GM19468 (cell line): ENCODE results near the gene KLF9.

Experiments
- ATAC-seq: cut with Tn5 transposase; IDR thresholded peaks from one replicate; pipeline ENCODE4 v1.9.1; 2021; ENCODE audit warnings: mild to moderate bottlenecking, moderate library complexity, moderate number of reproducible peaks; ENCODE audit not compliant: unreplicated experiment; ENCODE audit errors: extremely low read depth

KLF9 gene

DNA sequence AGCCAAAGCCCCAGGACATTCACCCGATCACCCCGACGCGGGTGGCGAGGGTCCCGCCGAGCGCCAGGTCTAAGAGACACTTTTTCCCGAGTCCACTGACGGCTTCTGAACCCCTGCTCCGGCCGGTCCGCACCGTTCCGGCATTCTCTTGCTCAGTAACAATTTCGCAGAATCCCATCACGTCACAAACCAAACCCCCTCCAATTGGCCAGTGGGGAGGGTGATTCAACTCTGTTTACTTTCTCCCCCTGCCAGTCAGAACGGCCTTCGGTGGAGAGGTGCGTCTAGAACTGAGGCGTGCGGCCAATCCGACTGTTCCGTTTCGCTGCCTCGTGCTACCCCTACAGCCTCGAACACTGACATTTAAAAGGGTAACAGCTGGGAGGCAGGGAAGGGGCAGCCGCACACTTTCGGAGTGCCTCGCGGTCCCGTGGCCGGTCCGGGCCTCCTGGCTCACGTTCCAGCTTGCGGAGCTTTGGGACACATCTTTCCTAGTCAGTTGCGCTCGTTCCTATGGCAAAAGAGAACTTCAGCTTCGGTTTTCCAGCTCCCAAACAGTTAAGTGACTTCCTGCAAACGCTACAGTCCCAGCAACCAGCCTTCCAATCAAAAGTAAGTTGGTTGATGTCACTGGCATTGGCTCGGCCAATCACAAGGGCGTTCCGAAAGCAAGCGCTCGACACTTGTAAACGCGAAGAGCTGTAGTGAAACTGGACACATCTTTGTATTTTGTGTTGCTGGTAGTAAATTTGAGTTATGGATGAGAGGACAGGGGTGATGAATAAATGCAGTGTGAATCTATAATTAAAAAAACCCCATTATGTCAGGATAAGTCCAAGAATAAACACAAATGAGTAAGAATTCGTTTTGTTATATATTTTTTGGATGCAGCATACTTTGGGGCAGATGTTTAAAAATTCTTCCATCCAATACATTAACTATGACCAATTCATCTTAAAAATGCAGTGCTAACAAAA is at the start of gene KLF9:
KLF9 (minus strand) TSS at position 859 of the 977 bp plus-strand sequence. CDS start 1,294 bp downstream, outside the sequence.
- ATAC-seq: peak; percentile 57

DNA sequence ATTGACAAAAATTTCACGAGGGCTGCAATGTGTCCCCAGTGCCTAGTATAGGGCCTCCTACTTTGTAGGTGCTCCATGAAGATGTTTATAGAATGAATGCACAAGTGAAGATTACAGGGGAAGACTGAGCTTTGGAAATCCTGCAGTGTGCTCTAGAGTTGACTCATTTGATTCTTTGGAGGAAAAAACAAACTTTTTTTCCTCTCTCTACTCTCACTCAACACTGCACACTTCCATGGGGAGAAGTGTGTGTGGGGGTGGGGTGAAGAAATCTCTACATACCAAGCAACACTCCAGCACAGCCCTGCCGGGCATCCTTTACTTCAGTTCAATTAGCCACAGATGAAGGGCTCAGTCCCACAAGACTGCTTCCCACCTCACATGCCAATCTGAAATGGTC is 49.4 kb upstream of the KLF9 start:
- no peak for ATAC-seq

DNA sequence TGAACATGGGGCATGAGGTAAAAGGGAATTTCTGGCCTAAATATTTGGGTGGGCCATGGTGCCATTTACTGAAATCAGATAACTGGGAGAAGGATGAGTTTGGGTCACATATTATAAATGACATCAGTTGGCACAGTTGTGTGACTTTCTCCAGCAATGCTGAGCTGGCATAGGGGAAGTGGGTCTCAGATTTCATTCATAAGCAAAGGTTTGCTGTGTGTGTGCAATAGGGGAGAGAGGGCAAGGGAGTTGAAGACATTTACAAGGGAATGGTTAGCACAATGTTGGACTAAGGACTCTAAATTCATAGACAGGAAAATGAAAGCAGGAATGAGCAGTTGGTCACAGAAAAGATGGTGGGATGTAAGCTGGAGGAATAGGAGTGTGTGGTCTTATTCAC is 47.8 kb upstream of the KLF9 start:
- ATAC-seq: no peak

DNA sequence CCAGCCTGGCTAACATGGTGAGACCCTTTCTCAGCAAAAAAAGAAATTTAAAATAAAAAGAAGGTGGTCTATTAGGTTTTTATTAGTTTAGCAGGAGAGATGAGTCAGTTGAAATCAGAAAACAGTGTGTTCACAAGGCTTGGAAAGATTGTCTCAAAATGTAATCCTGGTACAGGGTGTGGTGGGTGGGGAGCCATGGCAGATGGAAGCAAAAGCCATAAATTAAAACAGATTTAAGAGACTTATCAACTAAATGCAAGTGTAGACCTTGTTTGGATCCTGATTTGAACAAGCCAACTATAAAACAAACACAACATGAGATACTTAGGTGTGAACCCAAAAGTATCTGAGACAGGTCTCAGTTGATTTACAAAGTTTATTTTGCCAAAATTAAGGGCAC is 42.8 kb upstream of the KLF9 start:
- ATAC-seq: no peak

DNA sequence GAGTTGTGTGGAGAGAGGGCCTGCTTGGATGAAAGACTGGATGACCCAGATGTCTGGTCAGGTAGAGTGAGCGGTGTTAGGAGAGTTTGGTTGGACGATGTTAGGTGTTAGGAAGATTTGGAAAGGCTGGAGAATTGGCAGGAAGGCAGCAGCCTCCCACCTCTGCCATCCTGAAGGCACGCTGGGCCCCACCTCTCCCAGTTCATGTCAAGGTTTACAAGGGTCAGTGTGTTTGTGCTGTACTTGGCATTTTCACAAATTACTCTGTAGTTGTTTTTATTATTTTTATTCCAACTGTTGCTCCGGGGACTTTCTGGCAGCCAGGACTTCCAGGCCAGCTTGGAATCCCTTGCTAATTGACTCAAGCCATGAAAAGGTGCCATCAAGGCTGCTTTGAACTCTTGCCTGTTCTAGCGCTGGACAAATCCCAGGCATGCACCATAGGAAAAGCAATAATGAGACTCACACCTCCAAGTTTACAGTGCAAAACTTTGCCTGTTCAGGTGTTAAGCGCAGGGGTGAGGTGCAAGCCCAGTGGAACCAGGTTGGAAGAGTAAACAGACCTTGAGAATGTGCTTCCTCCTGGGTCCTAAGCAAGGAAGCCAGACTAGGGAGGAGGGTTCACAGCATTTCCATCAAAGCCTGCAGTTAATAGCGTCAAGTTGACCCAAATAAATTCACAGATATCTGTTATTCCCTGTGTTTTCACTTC is 41.7 kb upstream of the KLF9 start:
- ATAC-seq: no peak

DNA sequence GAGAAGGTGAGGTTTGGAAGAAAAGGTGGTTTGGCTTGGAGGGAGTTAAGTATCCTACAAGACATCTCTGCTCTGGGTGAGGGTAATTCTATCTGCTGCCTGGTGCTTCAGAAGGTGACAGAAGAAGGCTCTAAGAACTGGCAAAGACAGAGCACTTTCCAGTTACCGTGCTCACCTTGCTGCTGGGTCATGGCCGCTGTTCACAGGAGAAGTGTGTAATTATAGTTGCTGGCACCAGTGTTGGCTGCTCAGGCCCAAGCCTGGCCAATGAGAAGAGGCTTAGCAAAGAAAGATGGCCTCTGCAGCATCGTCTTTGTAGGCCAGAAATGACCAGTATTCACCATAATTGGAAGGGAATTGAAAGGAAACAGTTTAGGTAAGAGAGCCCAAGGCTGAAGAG is 37.9 kb upstream of the KLF9 start:
- ATAC-seq: no peak

DNA sequence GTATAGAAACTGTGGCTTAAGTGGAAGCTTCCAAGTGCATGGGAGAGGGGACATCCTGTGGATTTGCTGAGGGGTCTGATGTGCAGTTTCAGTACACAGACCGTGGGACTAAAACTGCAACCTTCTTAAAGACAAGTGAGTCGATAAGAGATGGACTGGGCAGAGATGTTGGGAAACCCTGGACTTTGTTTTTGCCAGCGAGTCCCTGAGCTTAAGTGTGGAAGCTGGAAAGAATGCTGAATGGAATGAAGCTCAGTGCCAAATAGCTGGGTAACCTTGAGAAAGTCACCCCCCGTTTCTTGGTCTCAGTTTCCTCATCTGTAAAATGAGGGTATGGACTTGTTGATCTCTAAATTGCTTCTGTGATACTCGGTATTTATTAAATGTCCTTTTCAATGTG is 37.3 kb upstream of the KLF9 start:
- ATAC-seq: no peak

DNA sequence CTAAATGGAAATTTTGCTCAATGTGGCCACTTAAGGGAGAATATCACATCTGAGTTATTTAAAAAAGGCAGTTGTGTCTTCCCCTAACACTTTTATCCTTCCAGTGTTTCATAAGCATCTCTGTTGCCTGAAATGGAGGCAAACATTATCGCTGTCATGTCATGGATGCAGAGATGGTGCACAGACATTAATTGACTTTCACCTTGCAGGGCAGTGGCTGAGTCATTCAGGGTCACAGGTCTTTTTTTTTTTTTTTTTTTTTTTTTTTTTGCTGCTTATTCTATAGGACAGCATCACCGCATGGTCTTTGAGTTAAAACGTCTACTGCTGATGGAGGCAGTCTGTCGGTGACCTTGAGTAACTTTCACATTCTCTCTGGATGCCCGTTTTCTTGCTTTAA is 36.3 kb upstream of the KLF9 start:
- ATAC-seq: no peak

DNA sequence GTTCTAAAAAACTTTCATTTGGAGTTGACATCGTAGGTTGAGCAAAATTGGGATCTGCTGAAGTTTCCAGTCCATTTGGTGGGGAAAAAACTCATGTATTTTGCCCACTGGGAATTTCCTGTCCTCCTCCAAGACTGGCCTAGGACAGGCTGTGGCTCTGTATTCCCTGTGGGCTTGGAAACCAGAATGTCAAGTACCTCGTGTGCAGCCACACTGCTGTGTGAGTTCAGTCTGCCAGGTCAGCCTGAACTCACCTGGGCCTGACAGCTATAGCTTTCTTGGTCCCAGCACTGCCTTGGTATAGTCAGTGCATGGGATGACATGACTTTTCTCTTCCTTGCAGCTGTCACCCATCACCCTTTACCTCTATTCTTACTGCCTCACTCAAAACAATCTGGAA is 35.0 kb upstream of the KLF9 start:
- no peak for ATAC-seq

DNA sequence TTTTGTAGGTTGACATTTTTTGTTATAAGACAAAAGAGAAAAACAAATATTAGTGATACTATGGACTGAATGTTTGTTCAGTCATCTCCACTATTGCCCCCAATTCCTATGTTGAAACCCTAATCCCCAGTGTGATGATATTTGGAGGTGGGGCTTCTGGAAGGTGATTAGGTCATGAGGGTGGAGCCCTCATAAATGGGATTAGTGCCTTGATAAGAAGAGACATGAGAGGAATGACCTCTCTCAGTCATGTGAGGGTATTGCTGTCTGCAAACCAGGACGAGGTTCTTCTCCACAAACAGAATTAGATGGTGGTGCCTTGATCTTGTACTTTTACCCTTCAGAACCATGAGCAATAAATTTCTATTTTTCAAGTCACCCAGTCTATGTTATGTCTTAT is 34.5 kb upstream of the KLF9 start:
- ATAC-seq: no peak

DNA sequence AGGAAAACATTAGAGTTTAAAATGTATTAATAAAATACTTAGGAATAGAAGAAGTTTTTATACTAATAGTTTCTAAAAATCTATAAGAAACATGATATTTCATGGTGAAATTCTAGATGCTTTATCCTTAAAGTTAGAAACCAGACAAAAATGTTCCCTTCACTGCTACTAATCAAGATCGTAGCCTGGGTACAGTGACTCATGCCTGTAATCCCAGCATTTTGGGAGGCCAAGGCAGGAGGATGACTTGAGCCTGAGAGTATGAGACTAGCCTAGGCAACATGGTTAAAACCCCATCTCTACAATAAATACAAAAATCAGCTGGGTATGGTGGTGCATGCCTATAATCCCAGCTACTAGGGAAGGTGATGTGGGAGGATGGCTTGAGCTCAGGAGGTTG is 30.4 kb upstream of the KLF9 start:
- ATAC-seq: no peak

DNA sequence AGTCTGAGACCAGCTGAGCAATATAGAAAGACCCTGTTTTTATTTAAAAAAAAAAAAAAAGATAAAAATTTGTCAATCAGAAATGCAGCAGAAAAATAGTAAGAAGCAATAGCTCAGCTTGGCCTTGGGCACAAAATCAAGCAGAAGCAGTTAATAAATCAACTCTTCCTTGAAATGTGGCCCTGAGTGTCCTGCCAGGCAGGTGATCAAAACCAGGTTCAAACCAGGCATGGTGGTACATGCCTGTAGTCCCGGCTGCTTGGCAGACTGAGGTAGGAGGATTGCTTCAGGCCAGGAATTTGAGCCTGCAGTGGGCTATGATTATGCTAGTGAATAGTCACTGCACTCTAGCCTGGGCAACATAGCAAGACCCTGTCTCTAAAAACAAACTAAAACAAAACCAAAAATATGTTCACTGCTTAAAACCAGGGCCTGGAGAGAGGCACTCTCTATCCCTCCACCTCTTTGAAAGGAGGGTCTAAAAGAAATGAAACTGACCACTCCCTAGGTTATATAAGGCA is 27.9 kb upstream of the KLF9 start:
- no peak for ATAC-seq

DNA sequence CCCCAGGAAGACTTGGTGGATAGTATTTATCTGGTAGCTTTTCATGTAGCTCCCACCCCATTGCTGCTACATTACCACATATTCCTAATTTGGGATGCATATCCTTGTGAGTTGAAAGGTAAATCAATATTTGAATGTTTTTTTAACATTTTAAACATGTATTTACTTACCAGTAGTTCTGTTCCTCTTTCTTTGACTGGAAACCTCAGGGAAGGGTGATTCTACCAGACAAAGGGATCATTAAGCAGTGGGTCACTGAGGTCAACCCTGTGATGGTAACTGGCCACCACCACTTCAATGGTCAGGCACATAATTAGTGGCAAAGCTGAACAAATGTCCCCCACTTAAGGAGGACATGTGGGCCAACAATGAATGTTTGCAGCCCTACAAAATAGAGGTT is 27.2 kb upstream of the KLF9 start:
- no peak for ATAC-seq

DNA sequence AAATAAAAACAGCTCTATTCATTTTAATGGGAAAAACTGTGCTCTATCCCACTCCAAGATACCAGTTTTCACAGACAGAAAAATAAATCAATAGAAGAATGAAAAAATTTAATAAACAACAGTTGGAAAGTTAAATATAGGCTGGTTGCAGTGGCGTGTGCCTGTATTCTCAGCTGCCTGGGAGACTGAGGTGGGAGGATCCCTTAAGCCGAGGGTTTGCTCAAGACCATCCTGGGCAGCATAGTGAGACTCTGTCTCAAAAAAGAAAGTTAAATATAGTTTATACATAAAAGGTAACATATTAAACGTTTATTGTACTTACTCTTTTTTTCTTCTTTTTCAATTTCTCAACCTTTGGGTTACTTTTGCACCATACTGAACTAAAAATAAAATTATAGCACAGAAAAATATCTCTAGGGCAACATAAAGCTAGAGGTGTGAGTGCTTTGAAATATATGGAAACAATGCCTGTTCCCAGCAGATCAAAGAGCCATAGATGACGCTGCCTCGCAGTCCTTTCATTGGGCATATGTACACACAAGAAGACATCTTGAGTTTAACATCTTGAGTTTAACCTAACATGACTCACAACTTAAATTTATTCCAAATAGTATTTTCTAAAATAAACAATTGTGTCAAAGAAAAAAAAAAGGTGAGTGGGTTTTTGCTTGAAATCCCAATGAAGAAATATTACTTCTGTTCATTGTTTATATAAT is 25.7 kb upstream of the KLF9 start:
- no peak for ATAC-seq

DNA sequence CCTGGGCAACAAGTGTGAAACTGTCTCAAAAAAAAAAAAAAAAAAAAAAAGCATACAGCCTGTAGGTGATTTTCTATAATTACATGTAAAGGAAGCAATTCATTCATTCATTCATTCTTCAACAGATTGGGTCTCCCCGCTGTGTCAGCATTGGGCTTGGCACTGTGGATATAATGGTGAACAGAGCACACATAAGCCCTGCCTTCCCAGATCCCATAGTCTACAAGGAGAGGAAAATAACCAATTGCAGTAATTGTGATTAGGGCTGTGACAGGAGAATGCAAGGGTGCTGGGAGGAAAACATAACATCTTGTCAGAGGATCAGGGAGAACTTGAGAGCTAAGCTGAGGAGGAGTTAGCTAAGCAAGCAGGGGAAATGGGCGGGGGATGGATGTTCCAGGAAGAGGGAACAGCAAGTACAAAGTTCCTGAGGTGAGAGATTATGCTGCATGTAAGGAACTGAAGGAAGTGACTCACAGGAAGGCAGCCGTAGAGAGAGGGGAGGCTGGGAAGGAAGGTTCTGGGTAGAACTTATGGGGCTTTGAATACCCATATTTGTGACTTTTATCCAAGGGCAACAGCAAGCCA is 24.0 kb upstream of the KLF9 start:
- ATAC-seq: no peak

DNA sequence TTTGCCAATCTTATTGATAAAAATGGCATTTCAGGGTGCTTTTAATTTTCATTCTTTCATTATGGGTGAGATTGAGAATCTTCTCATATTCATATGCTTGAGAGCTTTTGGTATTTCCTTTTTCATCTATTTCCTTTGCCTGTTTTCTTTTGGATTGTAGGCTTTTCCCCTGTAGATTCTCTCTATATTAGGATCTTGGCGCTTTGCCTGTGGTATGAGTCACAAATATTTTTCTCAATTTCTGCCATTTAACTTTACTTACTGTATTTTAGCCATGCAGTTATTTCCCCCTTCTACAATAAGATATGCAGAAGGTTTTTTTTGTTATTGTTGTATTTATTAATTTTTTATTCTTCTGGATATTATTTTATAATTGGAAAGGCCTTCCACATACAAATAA is 21.5 kb upstream of the KLF9 start:
- no peak for ATAC-seq

DNA sequence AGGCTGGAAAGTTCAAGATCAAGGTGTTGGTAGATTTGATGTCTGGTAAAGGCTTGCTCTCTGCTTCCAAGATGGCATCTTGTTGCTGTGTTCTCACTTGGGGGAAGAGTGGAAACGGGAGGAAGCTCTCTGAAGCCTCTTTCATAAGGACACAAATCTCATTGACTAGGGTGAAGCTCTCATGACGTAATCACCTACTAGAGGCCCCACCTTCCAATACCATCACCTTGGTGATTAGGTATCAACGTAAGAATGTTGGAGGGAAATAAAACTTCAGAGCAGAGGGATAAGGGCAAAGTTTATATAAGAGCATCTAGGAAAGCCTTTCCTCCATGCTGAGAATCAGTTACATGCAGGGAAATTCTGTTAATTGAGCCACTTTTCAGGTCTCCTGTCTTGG is 15.4 kb upstream of the KLF9 start:
- no peak for ATAC-seq

DNA sequence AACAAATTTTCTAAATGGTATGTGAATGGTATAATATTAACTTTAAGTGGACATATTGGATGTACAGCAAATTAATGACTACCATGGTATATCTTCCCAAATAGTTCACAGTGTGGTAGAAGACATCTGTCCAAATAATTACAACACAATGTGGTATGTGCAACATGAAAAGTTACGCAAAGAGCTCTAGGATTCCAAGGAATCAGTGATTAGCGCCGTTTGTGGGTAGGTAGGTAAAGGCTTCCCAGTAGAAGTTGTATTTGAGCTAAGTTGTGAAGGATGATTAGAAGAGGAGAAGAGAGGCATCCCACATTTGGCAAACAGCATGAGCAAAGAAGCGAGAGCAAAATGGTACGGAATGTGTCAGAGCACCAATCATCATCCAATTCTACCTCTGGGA is 14.3 kb upstream of the KLF9 start:
- no peak for ATAC-seq

DNA sequence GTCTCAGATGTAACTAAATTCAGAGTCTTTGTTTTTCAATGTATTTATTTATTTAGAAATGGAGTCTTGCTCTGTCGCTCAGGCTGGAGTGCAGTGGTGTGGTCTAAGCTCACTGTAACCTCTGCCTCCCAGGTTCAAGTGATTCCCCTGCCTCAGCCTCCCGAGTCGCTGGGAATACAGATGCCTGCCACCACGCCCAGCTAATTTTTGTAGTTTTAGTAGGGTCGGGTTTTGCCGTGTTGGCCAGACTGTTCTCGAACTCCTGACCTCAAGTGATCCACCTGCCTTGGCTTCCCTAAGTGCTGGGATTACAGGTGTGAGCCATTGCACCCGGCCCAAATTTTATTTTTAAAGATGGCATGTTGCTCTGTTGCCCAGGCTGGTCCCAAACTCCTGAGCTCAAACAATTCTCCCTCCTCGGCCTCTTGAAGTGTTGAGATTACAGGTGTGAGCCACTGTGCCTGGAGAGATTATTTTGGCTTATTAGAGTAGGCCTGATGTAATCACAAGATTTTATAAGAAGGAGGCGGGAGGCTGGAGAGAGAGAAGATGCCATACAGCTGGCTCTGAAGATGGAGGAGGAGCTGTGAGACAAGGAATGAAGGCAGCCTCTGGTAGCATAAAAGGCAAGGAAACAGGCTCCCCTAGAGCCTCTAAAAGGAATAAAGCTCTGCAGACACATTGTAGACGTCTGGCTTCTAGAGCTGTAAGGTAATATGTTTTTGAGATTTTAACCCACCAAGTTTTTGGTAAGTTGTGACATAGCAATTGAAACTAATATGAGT is 12.9 kb upstream of the KLF9 start:
- no peak for ATAC-seq

DNA sequence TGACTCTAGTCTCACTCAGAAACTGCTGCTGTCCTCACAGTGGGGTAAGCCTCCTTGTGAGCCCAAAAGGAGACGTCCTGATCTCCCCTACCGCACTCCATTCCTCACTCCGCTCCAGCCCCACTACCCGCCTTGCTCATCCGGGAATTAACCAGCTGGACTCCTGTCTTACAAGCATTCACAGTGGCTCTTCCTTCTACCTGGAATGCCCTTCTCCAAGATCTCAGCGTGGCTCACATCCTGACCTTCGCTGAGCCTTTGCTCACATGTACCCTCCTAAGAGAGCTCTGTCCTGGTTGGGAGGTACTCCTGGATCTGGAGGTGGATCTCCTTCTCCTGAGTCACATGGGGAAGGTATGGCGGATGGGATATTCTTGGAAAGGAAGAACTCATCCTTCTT is 10.7 kb upstream of the KLF9 start:
- no peak for ATAC-seq
